GM19452 (cell line): ENCODE measurements around the gene FHAD1.
A peak's percentile ranks its signal among the peaks of the same experiment; 100 is the strongest.

Experiments used
- ATAC-seq: cut with Tn5 transposase; IDR thresholded peaks from one replicate; pipeline ENCODE4 v1.9.1; 2021; ENCODE audit not compliant: unreplicated experiment

Gene FHAD1

DNA sequence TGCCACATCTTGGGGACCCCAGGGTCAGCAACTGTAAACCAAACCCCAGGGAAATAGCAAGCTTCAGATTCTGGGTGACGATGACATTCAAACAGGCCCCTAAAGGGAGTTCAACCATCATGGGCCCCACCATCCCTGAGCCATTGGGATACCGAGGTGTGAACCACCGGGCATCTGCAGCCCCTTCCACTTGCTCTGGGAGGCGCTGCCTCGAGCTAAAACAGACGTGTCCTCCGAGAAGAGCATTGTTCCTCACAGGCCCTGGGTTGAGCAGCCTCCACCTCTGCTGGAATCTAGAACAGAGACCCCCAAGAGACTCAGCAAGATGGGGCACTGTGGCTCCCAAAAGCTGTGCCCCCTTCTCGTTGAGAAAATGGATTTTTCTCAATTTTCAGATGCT lies 143.6 kb downstream of the FHAD1 start:
- ATAC-seq: no peak

DNA sequence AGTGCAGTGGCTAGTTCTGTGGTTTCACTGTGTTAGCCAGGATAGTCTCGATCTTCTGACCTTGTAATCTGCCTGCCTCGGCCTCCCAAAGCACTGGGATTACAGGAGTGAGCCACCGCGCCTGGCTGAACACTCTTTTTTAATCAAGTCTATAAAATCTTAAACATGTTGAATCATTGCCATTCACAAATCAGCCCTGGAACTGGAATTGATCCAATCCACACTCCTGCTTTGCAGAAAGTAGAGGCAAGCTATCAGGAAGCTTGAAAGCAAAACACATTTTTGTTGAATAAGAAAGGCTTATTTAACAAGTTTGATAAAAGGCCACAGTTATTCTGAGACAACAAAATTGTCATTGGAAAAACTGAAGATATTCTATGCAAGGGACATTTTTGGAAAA lies 144.3 kb downstream of the FHAD1 start:
- no peak for ATAC-seq

DNA sequence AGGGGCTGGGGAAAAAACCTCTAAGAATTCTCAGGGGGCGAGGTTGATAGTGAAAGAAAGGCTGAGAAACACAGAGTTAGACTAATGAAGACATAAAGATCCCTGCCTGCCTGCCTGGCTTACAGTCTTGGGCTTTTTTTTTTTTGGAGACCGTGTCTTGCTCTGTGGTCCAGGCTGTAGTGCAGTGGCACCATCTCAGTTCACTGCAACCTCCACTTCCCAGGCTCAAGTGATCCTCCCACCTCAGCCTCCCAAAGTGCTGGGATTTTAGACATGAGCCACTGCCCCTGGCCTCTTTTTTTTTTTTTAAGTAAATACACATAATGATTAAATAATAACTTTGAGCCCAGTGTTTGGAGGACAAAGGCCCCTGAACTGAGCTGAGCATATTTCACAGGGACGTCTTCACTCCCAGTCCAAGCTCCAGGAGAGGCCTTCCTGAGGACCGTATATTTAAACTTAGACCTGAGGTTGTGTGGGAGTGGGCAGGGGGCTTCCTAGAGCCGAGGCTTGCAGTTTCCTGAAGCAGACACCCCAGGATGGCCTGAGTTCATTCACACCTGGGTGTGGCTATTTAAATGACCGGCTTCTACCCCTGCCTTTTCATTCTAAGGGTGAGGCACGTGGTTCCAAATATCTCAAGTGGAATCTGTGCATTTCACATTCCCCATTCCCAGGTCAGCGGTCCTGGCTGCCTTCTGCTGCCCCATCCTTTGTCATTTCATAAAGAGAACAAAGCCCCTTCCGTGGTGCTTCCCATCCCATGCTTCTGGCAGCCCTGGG lies 146.6 kb downstream of the FHAD1 start:
- ATAC-seq: no peak

DNA sequence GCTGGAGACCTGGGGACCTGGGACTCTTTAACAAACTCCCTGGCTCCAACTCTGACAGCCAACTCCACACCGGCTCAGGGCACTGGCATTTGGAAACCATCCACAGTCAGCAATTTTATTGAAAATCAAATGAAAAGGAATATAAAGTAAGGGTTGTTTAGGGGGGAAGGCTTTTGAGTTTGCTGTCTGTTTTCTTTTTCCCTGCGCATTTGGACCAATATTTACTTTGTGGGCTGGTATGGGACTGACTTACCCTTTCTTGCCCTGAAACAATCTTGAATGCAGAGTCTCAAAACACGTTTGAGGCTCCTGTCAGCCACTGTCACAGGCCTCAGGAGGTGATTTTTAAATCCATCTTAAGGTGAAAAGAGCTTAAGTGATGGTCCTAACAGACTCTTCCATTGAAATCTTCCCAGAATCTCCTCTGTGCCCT lies 147.3 kb downstream of the FHAD1 start:
- ATAC-seq: no peak

GRCh38 chr1:15397236-15397635 lies 150.2 kb downstream of the FHAD1 start:
- no peak for ATAC-seq

DNA sequence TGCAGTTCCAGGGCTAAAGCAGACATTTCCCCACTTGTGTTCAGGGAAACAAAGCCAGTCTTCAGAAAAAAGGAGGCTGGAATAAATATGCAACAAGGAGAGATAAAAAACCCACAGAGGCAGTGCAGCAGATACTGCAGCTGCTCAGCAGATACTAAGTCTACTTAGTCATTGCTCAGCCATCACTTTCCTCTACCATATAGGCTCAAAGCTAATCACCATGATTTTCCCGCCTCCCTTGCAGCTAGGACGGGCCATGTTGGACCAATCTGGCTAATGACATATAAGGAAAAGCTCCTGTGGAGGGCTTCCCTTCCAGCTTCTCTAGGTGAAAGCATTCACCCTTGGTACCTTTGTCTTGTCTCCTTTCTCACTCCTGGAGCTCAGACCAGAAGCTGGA lies 152.7 kb downstream of the FHAD1 start:
- no peak for ATAC-seq

DNA sequence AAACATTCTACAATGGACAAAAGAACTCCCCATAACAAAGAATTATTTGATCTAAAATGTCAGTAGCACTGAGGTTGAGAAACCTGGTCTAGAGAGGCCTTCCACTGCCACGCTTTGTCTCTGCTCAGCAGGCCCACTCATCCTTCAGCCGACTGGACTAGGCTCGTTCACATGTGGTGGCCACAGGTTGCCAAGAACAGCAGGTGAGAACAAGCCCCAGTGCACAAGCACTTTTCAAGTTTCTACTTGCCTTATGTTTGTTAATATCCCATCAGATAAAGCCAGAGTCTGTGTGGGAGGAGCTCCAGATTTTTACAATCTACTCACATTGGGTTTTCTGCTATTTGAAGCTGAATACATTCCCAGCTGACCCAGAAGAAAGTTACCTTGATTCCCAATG lies 153.6 kb downstream of the FHAD1 start:
- ATAC-seq: no peak

DNA sequence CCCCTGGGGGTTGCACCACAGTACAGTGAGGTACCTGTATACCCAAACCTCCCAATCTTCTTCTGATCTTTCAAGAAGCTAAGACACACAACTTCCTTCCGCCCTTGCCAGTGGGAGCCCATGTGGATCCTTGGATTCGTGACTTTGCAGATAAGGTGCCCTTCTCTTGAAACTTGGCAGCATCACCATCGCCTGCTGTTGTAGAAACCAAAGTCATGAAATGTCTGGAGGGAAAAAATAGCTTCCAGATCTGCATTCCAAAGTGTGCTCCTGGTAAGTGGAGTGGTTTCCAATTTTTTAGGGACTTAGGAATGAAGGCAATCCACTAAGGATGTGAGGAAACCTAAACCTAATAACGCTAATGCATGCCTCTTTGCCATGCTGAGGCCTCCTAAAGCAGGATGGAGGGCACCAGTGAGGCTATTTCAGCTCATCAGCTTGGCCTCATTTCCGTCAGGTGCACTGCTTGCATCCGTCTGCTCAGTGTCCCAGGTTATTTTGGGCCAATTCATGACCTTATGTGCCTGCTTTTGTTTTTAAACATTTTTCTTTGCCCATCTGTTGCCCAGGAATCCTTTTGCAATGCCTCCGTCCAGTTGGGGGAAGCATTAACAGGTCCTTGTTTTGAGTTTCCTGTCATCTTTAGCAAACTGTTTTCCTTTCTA lies 154.5 kb downstream of the FHAD1 start:
- no peak for ATAC-seq

DNA sequence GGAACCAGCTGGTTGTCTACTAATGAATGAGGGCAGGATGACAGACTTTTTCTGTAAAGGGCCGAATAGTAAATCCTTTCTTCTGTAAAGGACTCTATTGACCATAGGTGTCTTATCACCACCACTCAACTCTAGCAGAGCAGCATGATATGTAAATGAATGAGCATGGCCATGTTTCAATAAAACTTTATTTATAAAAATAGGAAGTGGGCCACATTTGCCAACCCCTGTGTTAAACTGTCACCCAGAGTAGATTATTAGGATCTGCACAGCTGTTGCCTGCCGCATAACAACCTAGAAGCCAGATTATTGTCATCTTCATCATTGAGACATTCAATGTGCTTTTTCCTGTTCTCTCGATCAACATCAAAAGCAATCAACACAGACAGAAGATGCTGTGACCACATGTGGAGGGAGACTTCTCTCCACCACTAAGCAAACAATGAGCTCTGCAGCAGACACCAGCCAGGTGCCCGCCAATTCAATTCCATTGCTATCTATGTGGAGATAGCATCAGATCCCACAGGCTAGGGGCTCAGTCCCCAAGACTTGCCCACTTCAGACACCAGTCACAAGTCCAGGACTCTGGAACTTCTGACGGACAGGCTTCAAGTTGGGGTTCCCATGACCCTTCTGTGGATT lies 155.9 kb downstream of the FHAD1 start:
- ATAC-seq: no peak

GRCh38 chr1:15403962-15404580 lies 157.0 kb downstream of the FHAD1 start:
- no peak for ATAC-seq

GRCh38 chr1:15405106-15405850 lies 158.3 kb downstream of the FHAD1 start:
- ATAC-seq: no peak

- ATAC-seq: no peak
These were observed 159.9 kb downstream of the FHAD1 start for GRCh38 chr1:15406614-15407559.

GRCh38 chr1:15407580-15407979 lies 160.6 kb downstream of the FHAD1 start:
- ATAC-seq: no peak

- ATAC-seq: no peak
These were observed 161.9 kb downstream of the FHAD1 start for GRCh38 chr1:15408890-15409387.

GRCh38 chr1:15409388-15410222 lies 162.6 kb downstream of the FHAD1 start, which contains the start of gene EFHD2:
TSS of gene EFHD2 (plus strand) at chr1:15409888. CDS start at chr1:15409972, 84 bp downstream.
- ATAC-seq: peak; percentile 72

DNA sequence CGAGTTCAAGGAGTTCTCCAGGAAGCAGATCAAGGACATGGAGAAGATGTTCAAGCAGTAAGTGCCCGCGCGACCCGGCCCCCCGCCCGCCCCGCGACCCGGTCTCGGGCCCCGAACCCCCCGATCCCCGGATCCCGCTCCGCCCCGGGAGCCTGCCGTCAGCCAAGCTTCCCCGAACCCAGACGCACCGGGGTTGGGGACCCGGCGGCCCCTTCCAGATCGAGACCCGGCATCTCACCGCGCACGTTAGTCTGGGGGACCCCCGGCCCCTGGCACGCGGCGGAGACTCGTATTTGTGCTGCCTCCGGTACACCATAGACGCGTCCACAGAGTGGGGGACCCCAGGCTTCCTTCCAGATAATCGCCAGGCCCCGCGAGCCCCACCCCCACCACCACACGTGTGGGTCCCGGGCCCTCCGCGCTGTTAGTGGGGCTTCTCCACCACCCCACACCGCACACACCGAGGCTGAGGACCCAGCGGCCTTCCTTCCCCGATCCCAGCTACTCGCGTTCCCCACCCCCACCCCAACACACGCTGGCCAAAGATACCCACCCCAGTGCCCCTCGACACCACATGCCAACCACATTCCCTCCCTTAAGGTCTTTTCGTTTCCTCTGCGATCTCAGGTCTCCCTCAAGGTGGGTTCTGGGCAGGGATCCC lies 163.3 kb downstream of the FHAD1 start:
- no peak for ATAC-seq

DNA sequence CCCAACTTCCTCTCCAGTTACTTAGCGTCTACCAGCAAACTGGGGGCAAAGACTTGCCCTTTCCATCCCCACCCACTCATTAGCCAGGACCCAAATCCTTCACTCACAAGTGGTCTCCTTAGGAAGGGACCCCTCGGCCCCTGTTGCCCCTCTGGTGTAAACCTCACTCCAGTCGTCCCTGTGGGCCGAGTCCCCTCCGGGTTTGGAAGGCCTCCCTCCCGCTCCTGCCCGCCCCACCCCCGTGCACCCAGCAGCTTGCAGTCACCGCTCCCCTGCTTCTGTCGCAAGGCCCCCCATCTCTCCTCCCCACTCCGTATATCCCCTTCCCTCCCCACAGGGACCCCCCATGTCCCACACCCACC lies 163.8 kb downstream of the FHAD1 start:
- ATAC-seq: no peak

DNA sequence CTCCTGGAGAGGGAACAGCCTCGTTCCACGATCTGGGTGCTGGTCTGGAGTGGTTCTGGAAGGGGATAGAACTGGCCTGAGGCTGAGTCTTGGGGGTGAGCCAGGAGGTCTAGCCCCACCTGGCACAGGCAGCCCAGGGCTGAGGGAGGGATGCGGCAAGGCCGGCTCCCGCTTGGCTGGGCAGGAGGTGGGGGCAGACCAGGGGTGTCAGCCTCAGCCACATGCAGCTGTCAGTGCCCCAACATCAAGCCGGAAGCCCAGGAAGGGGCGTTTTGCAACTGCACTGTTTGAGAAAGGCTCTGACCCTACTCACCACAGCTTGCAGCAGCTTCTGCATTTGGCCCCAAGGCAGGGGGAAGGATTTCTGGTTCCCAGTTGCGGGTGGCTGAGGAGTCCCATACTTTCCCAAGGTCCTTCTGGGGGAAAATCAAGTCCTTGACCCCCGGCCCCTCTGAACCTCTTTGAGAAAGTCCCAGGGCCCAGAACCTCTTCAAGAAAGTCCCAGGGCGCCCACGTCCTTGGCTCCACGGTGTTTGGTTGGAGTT lies 164.6 kb downstream of the FHAD1 start:
- peak; percentile 52 for ATAC-seq
